ENCODE data around the gene LY86. TPM values are rescaled to one million over a fixed set of nuclear protein-coding genes. Genes with fewer than 3 reads are reported as not detected.

Gene LY86
- total RNA-seq, 1 donor from 2014 or later = not detected

- no peaks in the 10 kb centered on the region for H3K36me3 ChIP-seq (ENCODE audit: control insufficient read depth, insufficient read depth, low read length)
- no peak for TF ChIP-seq CTCF (IDR thresholded peaks at IDR 0.05; ENCODE audit: insufficient read depth, low read length, severe bottlenecking)
- no peaks in the 10 kb centered on the region for H3K27me3 ChIP-seq (ENCODE audit: control insufficient read depth, insufficient read depth, low read length)
- peak; percentile 39 for DNase-seq (ENCODE audit: low read depth)
- H3K4me3 ChIP-seq (ENCODE audit: low read depth, low read length) = no peak overlapping the region
- FAIRE-seq = no peak
Observed at GRCh38 chr6:6577735-6578134, 10.8 kb upstream of the LY86 start.

GRCh38 chr6:6579281-6579680 is 9.2 kb upstream of the LY86 start:
- FAIRE-seq (no peak), DNase-seq (ENCODE audit: low read depth) (no peak)
- no peak for TF ChIP-seq CTCF (IDR thresholded peaks at IDR 0.05; ENCODE audit: insufficient read depth, low read length, severe bottlenecking)
- Histone ChIP-seq H3K4me3 (ENCODE audit: low read depth, low read length) (no peak overlapping the region), H3K27me3 (ENCODE audit: control insufficient read depth, insufficient read depth, low read length) (no peaks in the 10 kb centered on the region), H3K36me3 (ENCODE audit: control insufficient read depth, insufficient read depth, low read length) (no peaks in the 10 kb centered on the region)

GRCh38 chr6:6580225-6580856 is 8.2 kb upstream of the LY86 start:
- no peak for FAIRE-seq
- no peak for TF ChIP-seq CTCF (IDR thresholded peaks at IDR 0.05; ENCODE audit: insufficient read depth, low read length, severe bottlenecking)
- H3K36me3 ChIP-seq (ENCODE audit: control insufficient read depth, insufficient read depth, low read length) = no peaks in the 10 kb centered on the region
- H3K27me3 ChIP-seq (ENCODE audit: control insufficient read depth, insufficient read depth, low read length) = no peaks in the 10 kb centered on the region
- H3K4me3 ChIP-seq (ENCODE audit: low read depth, low read length) = no peak overlapping the region
- DNase-seq (ENCODE audit: low read depth) = no peak

- Histone ChIP-seq H3K27me3 (ENCODE audit: control insufficient read depth, insufficient read depth, low read length) (no peaks in the 10 kb centered on the region), H3K4me3 (ENCODE audit: low read depth, low read length) (no peak overlapping the region), H3K36me3 (ENCODE audit: control insufficient read depth, insufficient read depth, low read length) (no peaks in the 10 kb centered on the region)
- TF ChIP-seq CTCF (IDR thresholded peaks at IDR 0.05; ENCODE audit: insufficient read depth, low read length, severe bottlenecking) = no peak
- DNase-seq (ENCODE audit: low read depth) (no peak), FAIRE-seq (peak; percentile 50)
Observed at GRCh38 chr6:6581054-6581453, 7.5 kb upstream of the LY86 start.

GRCh38 chr6:6582131-6582530 is 6.4 kb upstream of the LY86 start:
- FAIRE-seq = no peak
- Histone ChIP-seq H3K4me3 (ENCODE audit: low read depth, low read length) (no peak overlapping the region), H3K36me3 (ENCODE audit: control insufficient read depth, insufficient read depth, low read length) (no peaks in the 10 kb centered on the region), H3K27me3 (ENCODE audit: control insufficient read depth, insufficient read depth, low read length) (no peaks in the 10 kb centered on the region)
- no peak for TF ChIP-seq CTCF (IDR thresholded peaks at IDR 0.05; ENCODE audit: insufficient read depth, low read length, severe bottlenecking)
- no peak for DNase-seq (ENCODE audit: low read depth)

- FAIRE-seq (no peak), DNase-seq (ENCODE audit: low read depth) (no peak)
- Histone ChIP-seq H3K4me3 (ENCODE audit: low read depth, low read length) (no peak overlapping the region), H3K36me3 (ENCODE audit: control insufficient read depth, insufficient read depth, low read length) (no peaks in the 10 kb centered on the region), H3K27me3 (ENCODE audit: control insufficient read depth, insufficient read depth, low read length) (no peaks in the 10 kb centered on the region)
- TF ChIP-seq CTCF (IDR thresholded peaks at IDR 0.05; ENCODE audit: insufficient read depth, low read length, severe bottlenecking) = no peak
Observed at GRCh38 chr6:6583836-6584235, 4.7 kb upstream of the LY86 start.
